ENCODE data around the gene PRIM1.
"Not testable (repeated sequence)": the region's sequence is repeated elsewhere in the genome, so short reads cannot be mapped to it uniquely, and the experiment has no call there.

The PRIM1 gene

DNA sequence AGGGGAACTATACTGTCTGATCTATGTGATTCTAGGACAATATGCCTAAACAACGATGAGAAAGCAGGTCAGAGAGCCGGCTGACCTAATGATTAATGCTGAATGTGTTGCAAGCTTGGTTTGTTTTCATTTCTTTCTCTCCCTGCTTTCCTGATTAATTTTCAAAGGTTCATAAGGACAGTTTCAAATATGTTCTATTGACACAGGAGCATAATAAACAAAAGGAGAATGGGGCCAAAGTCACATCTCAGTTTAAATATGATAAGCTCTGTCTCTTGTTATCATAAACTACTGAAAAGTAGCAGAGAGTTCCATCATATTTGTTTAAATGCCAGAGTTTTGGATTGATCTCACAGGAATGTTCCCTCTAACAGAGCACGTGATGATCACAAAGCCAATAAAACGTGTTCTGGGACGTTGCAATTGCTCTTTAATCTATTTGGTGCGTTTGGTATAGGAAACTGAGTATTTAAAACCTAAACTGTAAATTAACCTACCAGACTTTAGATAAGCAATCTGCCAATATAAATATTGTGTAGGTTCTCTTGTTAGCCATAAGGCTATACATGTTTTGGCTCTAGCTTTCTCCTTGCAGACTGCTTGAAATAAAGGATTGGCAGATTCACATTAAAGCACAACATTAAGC lies 7.3 kb upstream of the PRIM1 start:
- DNase-seq = no peak

DNA sequence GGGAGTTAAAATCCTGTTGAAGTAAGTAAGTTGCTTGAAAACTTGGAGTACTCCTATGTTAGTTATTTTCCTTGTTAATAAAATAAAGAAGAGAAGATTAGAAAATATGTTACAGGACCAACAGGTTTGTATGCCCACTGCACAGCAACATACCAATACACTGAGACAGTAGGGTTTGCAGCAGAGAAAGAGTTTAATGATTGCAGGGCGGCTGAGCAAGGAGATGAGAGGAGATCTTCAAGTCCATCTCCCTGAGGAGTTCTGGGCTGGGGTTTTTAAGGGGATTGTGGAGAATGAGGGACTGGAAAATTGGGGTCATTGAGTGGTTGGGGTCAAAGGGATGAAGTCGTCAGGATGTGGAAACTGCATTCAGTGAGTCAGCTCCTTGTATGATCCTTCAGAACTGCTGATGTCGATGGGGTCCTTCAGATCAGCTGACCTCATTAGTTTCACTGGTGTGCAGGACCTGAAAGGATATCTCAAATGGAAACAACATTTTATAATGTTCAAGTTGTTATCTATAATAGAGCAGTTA lies 6.7 kb upstream of the PRIM1 start:
- no peak for DNase-seq

DNA sequence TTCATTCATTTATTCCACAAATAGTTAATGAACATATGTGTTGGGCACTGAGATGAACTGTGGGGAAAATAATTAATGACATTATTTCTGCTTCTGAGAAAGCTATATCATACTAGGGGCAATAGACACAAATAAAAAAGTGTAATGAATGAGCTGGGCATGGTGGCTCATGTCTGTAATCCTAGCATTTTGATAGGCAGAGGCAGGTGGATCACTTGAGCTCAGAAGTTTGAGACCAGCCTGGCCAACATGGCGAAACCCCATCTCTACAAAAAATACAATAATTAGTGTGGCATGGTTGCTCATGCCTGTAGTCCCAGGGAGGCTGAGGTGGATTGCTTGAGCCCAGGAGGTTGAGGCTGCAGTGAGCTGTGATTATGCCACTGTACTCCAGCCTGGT lies 5.8 kb upstream of the PRIM1 start:
- not testable (repeated sequence) for DNase-seq

GRCh38 chr12:56753566-56753965 lies 1.4 kb upstream of the PRIM1 start:
- no peak for DNase-seq

DNA sequence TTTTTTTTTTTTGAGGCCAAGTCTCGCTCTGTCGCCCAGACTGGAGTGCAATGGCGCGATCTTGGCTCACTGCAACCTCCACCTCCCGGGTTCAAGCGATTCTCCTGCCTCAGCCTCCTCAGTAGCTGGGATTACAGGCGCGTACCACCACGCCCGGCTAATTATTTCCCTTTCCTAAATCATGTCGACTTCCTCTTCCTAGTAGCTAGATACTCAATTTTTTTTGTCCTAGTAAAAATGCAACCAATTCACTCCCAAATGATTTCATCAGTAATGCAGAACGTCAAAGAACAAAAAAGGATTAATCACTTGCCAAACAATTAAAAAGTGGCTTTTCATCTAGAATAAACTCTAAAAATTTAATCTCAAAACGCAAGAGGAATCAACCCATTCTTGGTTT lies 1.5 kb downstream of the PRIM1 start:
- not testable (repeated sequence) for DNase-seq

GRCh38 chr12:56749853-56750252 lies 2.3 kb downstream of the PRIM1 start:
- DNase-seq = no peak

GRCh38 chr12:56749359-56749758 lies 2.8 kb downstream of the PRIM1 start:
- DNase-seq = no peak

- DNase-seq = no peak
Observed at GRCh38 chr12:56728139-56728861, 23.8 kb downstream of the PRIM1 start.

DNA sequence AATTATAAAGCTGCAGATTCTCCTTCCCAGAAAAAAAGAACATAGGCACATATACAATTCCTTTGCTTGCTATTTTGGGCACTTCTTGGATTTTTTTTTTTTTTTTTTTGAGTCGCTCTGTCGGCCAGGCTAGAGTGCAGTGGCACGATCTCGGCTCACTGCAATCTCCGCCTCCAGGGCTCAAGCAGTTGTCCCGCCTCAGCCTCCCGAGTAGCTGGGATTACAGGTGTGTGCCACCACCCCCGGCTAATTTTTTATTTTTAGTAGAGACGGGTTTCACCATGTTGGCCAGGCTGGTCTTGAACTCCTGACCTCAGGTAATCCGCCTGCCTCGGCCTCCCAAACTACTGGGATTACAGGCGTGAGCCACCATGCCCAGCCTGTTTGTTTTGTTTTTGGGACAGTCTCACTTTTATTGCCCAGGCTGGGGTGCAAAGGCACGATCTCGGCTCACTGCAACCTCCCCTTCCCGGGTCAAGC lies 25.9 kb downstream of the PRIM1 start:
- not testable (repeated sequence) for DNase-seq

DNA sequence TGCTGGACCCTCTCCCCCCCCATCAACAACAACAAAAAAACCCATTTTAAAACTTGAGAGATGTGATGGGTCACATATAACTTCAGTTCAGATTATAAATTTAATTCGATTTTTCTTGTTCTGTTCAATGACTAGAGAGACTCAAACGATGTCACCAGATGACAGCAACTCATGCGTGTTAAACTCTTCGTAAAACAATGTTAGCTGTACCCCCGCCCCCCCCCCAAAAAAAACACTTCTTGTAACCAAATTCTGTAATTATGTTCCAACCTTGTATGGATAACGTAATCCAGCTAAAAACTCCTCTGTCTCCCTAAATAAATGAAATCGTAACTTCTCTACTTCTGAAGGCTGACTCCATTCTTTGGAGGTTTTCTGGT lies 26.4 kb downstream of the PRIM1 start:
- DNase-seq = no peak

- DNase-seq = peak; percentile 99
Observed at GRCh38 chr12:56724972-56725722, 27.0 kb downstream of the PRIM1 start, which contains the start of gene NACA. Gene NACA, minus strand, starts transcription at chr12:56725299. Its CDS starts 778 bp downstream, at chr12:56724521.

- DNase-seq = no peak
Observed at GRCh38 chr12:56724701-56724971, 27.5 kb downstream of the PRIM1 start.

- DNase-seq = no peak
Observed at GRCh38 chr12:56723889-56724700, 28.0 kb downstream of the PRIM1 start.

DNA sequence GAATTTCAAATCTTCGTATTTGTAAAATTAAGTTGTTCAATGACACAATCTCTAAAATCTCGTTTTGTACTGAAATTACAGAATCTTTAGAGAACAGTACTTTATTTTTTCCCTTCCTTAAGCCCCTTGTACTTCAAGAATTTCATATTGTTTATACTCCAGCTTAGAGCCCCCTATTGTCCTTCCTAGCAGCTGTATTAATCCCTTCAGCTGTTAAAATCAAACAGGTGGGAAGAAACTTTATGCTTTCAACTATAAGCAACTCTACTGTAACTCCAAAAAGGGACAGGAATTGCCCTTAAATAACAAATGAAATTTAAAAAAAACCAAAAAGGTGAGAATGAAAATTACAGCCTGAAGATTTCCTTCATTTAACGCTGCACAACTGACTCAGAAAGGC lies 28.8 kb downstream of the PRIM1 start:
- no peak for DNase-seq

DNA sequence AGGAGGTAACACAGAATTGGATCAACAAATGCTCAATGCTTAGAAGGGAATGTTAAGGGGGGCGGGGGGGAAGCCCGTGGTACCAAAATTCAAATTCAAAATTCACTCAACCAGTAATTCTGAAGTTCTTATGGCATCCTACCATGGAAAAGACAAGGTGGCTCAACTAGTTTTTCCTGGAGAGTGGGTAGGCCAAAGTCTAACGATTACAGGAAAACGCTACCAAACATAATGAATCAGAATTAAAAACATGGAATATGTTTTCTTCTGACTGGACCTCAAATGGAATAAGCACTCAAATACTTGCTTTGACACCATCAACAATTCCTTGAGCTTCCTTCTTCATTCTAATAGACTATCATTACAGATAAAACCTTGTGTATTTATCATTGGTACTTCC lies 29.3 kb downstream of the PRIM1 start:
- no peak for DNase-seq

DNA sequence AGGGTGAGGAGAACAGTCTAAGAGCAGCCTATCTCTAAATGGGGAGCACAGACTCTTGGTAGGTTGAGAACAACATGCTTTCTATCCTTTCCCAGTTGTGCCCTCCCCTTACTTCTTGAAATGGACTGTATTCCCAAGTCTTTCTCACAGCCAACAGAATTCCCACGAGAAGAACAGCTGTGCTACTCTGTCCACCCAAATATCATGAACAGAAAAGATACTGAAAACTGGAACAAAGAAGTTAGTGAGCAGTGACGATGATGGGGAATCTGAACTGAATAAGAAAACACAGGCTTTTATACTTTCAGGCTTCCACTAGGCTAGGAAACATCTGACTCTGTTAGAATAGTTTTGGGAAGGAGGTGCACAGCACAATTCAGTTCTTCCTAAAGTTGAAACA lies 30.4 kb downstream of the PRIM1 start:
- no peak for DNase-seq

GRCh38 chr12:56721216-56721615 lies 30.9 kb downstream of the PRIM1 start:
- DNase-seq = no peak

- no peak for DNase-seq
Observed at GRCh38 chr12:56720731-56721151, 31.4 kb downstream of the PRIM1 start.

DNA sequence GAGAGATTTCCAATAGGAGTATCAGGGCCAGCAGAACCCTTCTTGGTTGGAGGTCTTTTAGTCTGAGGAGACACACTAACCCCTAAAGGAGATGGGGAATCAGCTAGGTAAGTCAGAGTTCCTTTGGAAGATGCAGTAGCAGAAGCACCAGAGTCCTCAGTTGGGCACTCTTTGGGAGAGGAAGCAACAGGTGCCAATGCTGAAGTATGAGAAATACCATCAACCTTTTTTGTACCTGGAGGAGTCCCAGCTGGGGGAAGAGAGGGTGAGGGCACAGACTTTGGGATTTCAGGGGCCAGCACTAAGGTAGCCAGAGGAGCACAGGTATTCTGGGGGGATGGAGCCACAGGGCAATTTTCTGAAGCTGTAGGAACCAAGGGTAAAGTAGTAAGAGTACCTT lies 33.1 kb downstream of the PRIM1 start:
- no peak for DNase-seq

DNA sequence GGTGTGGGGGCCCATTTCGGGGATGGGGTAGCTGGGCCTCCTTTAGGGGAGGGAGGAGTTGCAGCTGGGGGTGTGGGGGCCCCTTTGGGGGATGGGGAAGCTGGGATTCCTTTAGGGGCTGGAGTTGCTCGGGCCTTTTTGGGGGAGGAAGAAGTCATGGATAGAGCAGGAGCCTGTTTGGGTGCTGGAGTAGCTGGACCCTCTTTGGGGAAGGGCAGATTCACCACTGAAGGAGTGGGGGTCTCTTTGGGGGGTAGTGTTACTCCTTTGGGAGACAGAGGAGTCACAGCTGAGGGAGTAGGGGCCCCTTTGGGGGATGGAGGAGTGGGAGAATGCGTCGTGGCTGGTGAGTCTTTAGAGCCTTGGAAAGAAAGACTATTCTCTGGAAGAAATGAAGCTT lies 33.5 kb downstream of the PRIM1 start:
- DNase-seq = no peak

- no peak for DNase-seq
Observed at GRCh38 chr12:56718149-56718548, 34.0 kb downstream of the PRIM1 start.

GRCh38 chr12:56716933-56717880 lies 34.9 kb downstream of the PRIM1 start:
- DNase-seq = no peak
